HG03460 (cell line): ENCODE results near the gene PATJ.
"Not testable (repeated sequence)": the region's sequence is repeated elsewhere in the genome, so short reads cannot be mapped to it uniquely, and the experiment has no call there.

ENCODE experiments used
- ATAC-seq: cut with Tn5 transposase; IDR thresholded peaks from one replicate; pipeline ENCODE4 v1.9.1; 2021; ENCODE audit not compliant: unreplicated experiment

Gene PATJ

GRCh38 chr1:61741711-61742619, at the start of gene PATJ:
PATJ (plus strand) TSS chr1:61742480; CDS start chr1:61762893, 20,413 bp downstream.
- ATAC-seq = peak; percentile 77

GRCh38 chr1:61699911-61700851, 42.1 kb upstream of the PATJ start:
- no peak for ATAC-seq

- no peak for ATAC-seq
Observed at GRCh38 chr1:61708953-61709907, 33.0 kb upstream of the PATJ start.

GRCh38 chr1:61709908-61710289, 32.4 kb upstream of the PATJ start:
- ATAC-seq = no peak

- not testable (repeated sequence) for ATAC-seq
Observed at GRCh38 chr1:61711257-61711656, 31.0 kb upstream of the PATJ start.

GRCh38 chr1:61711969-61712368, 30.3 kb upstream of the PATJ start:
- no peak for ATAC-seq

GRCh38 chr1:61718996-61719663, 23.1 kb upstream of the PATJ start:
- not testable (repeated sequence) for ATAC-seq

- no peak for ATAC-seq
Observed at GRCh38 chr1:61724506-61724812, 17.8 kb upstream of the PATJ start.

GRCh38 chr1:61724813-61725694, 17.2 kb upstream of the PATJ start, which contains the start of gene TM2D1:
TM2D1 (minus strand) TSS chr1:61725141; CDS start chr1:61725120, 21 bp downstream.
- ATAC-seq = peak; percentile 99

- no peak for ATAC-seq
Observed at GRCh38 chr1:61727544-61727943, 14.7 kb upstream of the PATJ start.

- not testable (repeated sequence) for ATAC-seq
Observed at GRCh38 chr1:61730679-61731078, 11.6 kb upstream of the PATJ start.

GRCh38 chr1:61732726-61733125, 9.6 kb upstream of the PATJ start:
- no peak for ATAC-seq

- ATAC-seq = no peak
Observed at GRCh38 chr1:61740751-61741700, 1.3 kb upstream of the PATJ start.

GRCh38 chr1:61742620-61743430, 545 bp downstream of the PATJ start:
- peak; percentile 64 for ATAC-seq

- ATAC-seq = no peak
Observed at GRCh38 chr1:61743431-61743705, 1.1 kb downstream of the PATJ start.

GRCh38 chr1:61743716-61744580, 1.7 kb downstream of the PATJ start:
- ATAC-seq = no peak
